Hindlimb muscle (tissue), 1 donor: ENCODE measurements around the gene GCAT. TPM values are rescaled to one million over a fixed set of nuclear protein-coding genes. Genes with fewer than 3 reads are reported as not detected.

Experiments
- DNase-seq: peaks from one replicate; pipeline ENCODE4 v3.0.0-alpha.2; 2013
- polyA plus RNA-seq: library from polyadenylated mRNA; unstranded; fragments of 120-200 nt; gene quantifications from one replicate; pipeline ENCODE4 v1.2.1, GENCODE V29; 2013; ENCODE audit not compliant: insufficient read length

Gene GCAT
- polyA plus RNA-seq, 1 donor, result 5.6 TPM

DNA sequence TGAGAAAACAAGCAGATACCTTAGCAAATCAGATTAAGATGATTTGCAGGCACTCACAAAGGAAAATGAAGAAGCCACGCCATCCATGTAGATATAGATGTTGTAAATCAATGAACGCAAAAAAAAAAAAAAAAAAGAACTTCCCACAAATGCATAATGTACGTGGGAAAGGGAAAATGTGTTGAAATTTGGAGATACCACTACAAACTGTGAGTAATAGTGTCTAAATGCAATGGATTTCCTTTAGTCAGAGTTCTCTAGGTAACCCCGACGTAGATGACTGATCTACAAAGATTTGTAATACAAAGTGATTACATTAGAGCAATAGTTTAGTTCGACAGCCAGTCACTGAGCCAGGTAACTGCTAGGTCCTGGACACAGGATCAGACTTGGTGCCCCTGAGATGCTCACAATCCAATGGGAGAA is 37.2 kb downstream of the GCAT start:
- DNase-seq, result no peak

DNA sequence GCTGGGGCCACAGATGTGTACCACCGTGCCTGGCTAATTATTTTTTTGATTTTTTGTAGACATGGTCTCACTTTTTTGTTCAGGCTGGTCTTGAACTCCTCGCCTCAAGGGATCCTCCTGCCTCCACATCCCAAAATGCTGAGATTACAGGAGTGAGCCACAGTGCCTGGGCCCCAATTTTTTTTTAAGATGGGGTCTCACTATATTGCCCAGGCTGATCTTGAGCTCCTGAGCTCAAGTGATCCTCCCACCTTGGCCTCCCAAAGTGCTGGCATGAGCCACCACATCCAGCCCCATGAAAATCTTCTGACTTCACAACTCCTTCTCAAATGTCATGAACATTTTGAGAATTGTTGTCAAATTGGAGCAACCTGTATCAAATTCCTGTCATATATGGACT is 38.7 kb downstream of the GCAT start:
- no peak for DNase-seq

DNA sequence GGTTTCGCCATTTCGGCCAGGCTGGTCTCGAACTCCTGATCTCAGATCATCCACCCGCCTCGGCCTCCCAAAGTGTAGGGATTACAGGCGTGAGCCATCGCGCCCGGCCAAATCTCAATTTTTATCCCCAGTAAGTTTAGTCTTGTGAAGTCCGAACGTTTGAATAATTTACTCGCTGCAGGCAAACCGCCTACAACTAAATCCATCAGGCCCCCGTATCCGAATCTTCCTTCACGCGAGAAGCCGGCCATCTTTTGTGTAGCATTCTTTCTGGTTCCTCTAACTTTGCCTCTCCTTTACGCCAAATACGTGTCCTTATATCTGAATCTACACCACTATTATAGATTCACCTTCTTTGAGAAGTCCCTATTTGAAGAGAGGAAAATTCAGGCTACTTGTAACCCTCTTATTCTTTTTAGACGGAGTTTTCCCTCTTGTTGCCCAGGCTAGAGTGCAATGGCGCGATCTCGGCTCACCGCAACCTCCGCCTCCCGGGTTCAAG is 40.9 kb downstream of the GCAT start:
- no peak for DNase-seq

DNA sequence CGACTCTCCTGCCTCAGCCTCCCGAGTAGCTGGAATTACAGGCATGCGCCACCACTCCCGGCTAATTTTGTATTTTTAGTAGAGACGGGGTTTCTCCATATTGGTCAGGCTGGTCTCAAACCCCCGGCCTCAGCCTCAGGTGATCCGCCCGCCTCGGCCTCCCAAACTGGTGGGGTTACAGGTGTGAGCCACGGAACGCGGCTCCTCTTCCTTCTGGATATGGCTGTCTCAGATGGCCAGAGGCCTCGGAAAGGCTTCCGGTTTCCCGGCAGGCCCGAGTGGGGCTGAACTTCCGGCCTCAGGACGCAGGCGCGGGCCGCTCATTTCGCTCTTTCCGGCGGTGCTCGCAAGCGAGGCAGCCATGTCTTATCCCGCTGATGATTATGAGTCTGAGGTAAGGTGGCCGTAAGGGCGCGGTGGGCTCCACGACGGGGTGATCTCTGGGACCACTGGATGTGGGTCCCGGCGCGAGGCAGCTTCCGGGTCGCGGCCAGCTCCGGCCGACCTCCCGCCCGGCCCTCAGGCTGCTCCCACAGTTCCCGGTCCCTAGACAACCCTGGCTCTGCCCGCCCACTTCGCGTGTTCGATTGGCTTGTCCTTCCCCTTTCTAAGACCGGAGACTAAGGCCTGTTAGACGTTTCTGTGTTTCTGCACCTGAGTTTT is 41.5 kb downstream of the GCAT start, which contains the start of gene EIF3L:
TSS of gene EIF3L (plus strand) at position 331 of the 663 bp plus-strand sequence. CDS start at position 362, 31 bp downstream.
- DNase-seq, result peak; percentile 90

DNA sequence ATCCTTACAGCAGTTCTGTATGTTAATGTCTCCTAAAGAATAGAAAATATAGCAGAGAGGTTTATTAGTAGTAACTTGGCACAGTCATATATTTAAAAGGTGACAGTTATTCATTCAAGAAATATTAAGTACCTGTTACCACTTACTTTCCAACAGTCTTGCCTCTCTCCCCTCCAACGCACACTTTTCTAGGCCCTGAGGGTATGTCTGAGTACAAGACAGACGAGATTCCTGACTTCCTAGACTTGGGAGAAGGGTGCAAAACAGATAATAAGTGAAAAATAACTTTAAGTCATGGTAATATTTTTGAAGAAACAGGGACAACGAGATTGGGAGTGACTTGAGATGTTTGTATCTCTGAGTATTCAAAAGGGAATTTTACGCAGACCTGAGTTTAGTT is 43.1 kb downstream of the GCAT start:
- DNase-seq, result no peak

DNA sequence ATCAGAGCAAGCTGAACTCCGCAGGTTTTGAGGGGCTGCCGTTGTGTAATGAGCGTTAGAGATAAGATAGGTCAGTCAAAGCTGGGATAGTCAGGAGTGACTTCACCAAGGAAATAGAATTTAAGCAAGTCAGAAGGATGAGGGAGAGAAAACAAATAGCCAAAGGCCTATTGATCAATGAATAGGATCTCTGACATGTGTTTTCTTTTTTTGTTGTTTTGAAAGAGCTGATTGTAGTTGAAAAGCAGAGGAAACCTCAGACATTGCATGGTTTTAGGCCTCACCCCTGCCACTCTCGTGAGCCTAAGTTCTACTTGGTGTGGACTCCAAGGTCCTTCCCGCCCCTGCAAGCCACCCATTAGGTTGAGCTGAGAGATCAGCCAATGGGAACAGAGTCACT is 44.7 kb downstream of the GCAT start:
- no peak for DNase-seq

DNA sequence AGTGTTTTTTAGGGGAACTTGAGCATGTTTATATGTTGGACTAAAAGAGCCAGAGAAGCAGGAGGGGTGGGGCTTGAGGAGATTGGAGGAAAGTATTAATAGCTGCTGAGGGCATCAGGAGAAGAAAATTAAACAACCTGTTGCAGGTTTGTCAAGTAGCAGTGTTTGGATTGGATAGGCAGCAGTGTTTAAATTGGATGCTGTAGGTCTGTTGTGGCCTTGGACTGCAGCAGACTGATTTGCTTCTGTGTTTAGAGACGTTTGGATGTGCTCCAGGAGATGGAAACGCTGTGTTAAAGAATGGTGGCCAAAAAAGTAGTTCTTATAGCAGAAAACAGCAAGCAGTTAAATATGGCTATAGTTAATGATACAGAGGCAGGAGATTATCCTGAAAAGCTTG is 47.2 kb downstream of the GCAT start:
- DNase-seq, result no peak

DNA sequence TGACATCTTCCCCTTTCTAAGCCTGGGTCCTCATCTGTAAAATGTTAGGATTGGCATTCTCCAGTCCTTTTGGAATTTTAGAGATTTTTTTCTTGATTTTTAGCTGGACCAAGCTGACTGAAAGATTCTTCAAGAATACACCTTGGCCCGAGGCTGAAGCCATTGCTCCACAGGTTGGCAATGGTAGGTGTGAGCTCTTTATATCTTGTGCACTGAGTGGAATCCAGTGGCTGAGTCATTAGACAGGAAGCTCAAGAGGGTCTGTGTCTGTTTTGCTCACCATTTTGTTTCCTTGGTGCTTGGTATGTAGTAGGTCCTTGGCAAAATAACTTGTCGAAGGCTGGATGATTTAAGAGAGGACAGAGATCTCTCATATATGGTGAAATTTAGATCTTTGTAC is 47.7 kb downstream of the GCAT start:
- no peak for DNase-seq

DNA sequence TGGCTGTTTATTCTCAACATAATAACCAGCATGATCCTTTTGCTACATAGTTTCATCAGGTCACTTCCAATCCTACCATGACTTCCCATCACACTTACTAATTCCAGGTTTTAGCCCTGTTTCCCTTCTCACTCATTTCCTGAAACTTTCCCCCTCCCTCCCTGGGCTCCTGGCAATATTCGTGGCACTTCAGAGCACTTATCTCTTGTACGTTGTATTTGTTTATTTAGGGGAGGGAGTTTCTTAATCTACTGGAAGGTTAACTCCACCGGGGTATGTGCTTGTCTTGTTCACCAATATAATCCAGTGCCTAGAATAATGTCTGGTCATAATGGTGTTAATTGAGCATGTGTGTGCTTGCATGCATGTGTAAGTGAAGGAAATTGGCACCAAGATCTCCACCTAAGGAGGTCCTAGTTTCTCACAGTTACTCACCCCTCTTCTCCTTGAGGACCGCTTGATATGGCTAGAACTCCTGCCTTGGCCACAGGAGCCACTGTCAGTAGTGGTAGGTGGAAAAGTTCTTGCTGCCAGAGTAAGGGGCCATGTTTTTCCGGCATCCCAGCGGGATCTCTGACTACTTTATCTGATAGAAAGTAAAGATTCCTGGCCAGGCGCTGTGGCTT is 53.2 kb downstream of the GCAT start:
- no peak for DNase-seq

DNA sequence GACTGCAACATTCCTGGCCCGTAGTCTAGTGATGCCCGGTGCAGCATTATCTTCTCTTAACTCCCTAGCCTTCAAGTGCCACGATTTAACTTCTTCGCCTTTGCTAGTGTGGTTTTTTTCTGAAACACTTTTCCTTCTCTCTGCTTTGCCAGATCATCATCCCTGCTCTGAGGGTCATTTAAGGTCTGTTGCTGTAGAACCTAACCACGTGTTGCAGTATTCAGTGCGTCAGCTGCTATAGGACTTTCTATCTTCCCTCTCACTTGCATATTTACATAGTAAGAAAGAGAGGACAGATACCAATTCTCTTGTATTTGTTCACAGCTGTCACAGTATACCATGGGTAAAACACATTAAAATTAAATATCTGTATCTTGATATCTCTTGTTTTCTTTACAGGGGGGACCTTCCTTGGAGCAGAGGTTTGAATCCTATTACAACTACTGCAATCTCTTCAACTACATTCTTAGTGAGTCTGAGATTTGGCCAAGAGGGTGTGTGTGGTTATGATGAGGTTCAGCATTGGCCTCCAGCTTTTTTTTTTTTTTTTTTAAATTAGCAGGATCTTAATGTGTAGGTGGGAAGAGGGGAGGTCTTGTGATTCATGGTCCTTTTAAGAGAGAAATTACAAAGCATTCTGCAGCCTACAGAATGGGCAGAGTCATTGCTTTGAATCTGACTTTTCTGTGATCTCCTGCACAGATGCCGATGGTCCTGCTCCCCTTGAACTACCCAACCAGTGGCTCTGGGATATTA is 55.0 kb downstream of the GCAT start:
- no peak for DNase-seq

DNA sequence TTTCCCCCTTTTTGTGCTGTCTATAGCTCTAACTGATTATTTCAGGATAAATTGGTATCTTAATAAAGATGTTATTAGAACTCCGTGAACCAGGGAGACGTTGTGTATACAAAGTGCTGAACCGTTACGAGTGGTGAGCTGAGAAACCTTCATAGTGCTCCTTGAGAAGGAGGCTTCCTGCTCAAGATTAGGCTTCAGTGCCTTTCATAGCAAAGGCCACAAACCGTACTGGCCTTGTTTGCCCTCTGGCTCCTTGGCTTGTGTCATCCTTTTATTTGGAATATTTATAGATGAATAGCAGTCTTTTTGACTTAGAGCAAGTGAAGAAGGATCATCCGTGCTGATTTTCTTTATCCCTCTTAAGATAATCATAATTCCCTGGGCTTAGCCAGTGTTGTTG is 57.8 kb downstream of the GCAT start:
- DNase-seq, result no peak

Other genes with a start within 250 kb of the GCAT start
- gene CDC42EP1, start 247.5 kb upstream of the GCAT start, polyA plus RNA-seq, result 53.9 TPM
- not detected for gene LGALS2, start 227.8 kb upstream of the GCAT start, polyA plus RNA-seq
- gene GGA1, start 199.1 kb upstream of the GCAT start, polyA plus RNA-seq, result 47.4 TPM
- gene SH3BP1, start 168.3 kb upstream of the GCAT start, polyA plus RNA-seq, result 7.1 TPM
- gene PDXP, start 149.2 kb upstream of the GCAT start, polyA plus RNA-seq, result 12.6 TPM
- gene LGALS1, start 132.3 kb upstream of the GCAT start, polyA plus RNA-seq, result 1,276 TPM
- 15.8 TPM for gene NOL12, start 121.6 kb upstream of the GCAT start, polyA plus RNA-seq
- 52.7 TPM for gene TRIOBP, start 110.9 kb upstream of the GCAT start, polyA plus RNA-seq
- not detected for gene GALR3, start 15.4 kb downstream of the GCAT start, polyA plus RNA-seq
- 10.4 TPM for gene ANKRD54, start 36.4 kb downstream of the GCAT start, polyA plus RNA-seq
- 1,289 TPM for gene EIF3L, start 41.5 kb downstream of the GCAT start, polyA plus RNA-seq
- gene MICALL1, start 98.4 kb downstream of the GCAT start, polyA plus RNA-seq, result 50.2 TPM
- gene C22orf23, start 145.7 kb downstream of the GCAT start, polyA plus RNA-seq, result 11.1 TPM
- 39.1 TPM for gene POLR2F, start 145.8 kb downstream of the GCAT start, polyA plus RNA-seq
- 4.2 TPM for gene SOX10, start 176.6 kb downstream of the GCAT start, polyA plus RNA-seq
- 12.8 TPM for gene PICK1, start 249.5 kb downstream of the GCAT start, polyA plus RNA-seq